CD4-positive, alpha-beta T cell treated with Interleukin-10 for 1 hour (primary cell): ENCODE results near the gene TSHZ3.
A peak's percentile ranks its signal among the peaks of the same experiment; 100 is the strongest.

Source experiments
- DNase-seq: peaks from one replicate; pipeline ENCODE4 v3.0.0-alpha.2; 2020

The TSHZ3 gene, protein sequence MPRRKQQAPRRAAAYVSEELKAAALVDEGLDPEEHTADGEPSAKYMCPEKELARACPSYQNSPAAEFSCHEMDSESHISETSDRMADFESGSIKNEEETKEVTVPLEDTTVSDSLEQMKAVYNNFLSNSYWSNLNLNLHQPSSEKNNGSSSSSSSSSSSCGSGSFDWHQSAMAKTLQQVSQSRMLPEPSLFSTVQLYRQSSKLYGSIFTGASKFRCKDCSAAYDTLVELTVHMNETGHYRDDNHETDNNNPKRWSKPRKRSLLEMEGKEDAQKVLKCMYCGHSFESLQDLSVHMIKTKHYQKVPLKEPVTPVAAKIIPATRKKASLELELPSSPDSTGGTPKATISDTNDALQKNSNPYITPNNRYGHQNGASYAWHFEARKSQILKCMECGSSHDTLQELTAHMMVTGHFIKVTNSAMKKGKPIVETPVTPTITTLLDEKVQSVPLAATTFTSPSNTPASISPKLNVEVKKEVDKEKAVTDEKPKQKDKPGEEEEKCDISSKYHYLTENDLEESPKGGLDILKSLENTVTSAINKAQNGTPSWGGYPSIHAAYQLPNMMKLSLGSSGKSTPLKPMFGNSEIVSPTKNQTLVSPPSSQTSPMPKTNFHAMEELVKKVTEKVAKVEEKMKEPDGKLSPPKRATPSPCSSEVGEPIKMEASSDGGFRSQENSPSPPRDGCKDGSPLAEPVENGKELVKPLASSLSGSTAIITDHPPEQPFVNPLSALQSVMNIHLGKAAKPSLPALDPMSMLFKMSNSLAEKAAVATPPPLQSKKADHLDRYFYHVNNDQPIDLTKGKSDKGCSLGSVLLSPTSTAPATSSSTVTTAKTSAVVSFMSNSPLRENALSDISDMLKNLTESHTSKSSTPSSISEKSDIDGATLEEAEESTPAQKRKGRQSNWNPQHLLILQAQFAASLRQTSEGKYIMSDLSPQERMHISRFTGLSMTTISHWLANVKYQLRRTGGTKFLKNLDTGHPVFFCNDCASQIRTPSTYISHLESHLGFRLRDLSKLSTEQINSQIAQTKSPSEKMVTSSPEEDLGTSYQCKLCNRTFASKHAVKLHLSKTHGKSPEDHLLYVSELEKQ

DNA sequence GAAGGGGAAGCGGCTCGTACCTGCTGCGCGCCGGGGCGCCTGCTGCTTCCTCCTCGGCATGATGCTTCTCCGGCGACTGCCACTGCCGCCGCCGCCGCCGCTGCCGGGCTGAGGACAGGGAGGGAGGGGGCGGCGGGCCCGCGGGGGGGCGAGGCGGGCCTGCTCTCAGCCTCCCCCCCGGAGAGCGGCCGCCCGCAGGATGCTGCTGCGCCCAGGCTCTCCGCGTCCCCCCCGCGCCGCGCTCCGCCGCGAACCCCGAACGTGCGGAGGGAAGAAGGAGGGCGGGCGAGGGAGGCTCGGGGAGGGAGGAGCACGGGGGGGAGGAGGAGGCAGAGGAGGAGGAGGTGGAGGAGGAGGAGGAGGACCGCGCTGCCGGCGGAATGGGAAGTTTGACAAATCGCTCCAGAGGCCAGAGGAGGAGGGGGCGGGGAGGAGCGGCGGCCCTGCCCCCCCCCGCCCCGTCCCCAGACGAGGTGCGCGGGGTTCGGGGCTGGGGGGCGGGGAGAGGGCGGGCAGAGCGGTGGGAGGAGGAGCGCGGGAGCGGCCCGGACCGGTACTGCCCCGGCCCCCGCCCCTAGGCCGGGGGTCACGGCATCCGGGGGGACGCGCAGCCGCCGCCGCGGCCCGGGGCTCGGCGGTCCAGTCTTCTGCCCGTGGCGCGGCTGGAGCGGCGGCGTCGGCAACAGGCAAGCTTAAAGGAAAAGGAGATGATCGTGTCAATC lies at the start of gene TSHZ3:
TSHZ3 (minus strand) TSS at position 277 of the 722 bp plus-strand sequence; CDS start at position 60, 217 bp downstream.
- peak; percentile 54 for DNase-seq

DNA sequence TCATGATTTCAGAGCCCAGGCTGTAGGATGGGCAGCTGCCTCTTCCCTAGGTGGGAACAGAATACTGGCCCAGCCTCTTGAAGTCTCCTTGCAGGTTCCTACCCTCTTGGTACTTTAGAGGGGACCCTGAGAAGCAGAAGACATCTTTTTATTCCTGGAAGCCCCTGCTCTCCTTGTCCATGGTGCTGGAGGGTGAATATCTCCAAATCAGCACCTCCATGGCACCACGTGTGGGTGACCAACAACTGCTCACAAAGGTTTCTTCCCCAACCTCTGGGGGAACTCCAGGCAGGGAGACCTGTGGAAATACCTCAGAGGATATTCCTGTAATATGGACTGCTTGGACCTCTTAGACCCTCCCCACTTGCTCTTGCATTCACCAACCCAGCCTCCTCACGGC lies 48.1 kb upstream of the TSHZ3 start:
- DNase-seq = no peak

DNA sequence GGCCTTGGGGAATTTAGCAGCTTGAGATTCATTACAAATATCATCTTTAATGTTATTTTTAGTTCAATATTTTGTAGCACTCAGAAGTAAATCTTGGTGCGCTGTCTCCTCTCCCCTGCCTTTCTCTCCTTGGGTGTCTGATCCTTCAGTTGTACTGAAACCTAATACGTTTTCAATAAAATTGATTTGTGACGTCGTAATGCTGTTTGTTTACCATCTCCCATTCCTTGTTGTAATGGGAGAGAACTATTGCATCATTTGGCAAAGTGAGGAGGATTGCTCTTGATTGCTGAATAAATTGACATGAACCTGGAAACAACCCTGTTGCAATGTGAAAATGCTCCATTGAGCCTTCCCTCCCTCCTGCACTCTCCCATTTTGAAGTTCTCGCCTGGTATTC lies 43.2 kb upstream of the TSHZ3 start:
- DNase-seq = no peak

DNA sequence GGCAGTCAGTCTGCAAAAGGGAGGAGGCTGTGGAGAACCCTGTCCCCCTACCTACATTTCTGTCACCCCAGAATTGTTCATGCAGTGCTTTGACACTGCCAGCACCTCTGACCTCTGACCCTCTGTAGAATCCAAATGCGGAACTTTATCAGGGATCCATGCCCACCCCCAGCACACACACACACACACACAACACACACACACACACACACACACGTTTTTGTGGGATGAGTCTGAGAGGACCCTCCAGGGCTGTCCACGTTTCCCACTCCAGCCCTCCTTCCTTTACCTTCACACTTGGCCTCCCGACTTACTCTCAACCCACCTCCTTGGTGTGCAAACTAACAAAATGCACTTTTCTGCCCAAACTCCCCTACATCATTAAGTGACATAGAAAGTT lies 42.3 kb upstream of the TSHZ3 start:
- DNase-seq = no peak

DNA sequence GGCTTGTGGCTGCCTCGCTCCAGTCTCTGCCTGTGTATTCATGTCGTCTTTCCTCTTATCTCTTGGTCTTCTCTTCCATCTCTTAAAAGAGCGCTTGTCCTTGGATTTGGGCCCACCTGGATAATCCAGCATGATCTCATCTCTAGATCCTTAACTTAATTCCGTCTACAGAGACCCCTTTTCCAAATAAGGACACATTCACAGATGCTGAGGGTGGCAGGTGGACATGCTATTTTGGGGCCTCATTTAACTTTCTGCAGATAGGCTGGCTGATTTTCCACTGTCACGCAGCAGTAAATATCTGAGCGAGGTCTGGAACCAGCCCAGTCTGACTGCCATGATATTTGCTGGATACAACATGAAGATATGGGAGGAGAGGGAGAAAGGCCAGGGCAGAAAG lies 41.5 kb upstream of the TSHZ3 start:
- DNase-seq = no peak

DNA sequence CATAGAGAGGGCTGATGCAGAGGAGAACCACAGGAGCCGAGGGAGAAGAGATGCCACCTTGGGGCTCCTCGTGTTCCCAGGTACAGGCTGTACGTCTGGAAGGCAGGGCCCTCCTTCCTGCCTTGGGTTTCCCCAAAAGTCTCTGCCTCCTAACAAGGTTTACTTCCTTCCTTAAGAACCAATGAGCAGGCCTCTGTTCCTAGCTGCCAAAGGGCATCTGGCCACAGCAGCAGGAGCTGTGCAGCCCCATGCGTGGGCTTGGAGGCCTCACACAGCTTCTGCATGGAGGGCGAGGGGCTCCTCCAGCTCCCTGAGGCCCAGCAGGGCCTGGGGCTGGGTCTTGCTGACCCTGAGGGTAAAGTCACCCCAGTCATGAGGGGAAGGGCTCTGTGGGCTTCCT lies 40.6 kb upstream of the TSHZ3 start:
- no peak for DNase-seq

DNA sequence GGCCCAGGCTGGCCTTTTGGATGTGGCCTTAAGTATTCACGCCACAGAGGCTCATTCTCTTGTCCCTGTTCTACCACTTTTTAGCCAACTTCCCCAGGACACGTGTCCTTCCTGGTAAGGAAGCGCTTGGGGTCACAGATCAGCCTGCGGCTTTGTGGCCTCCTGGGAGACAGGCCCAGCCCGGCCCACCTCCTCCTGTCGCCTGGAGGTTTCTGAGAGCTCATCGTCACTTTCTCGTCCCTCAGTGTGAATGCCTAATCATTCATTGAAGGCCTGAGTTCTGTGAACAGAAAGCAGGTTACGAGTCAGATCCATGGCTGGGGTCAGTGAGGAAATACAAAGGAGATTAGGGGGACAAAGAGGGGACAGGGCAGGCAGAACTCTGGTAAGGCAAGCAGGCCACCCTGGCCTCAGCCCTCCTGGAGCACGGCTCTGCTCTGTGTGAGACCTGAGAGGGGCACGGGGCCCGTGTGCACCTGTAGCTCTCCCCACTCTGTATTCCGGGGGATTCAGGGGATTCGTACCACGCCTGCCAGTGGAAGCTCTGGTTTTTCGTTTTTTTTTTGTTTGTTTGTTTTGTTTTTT lies 38.6 kb upstream of the TSHZ3 start:
- no peak for DNase-seq

DNA sequence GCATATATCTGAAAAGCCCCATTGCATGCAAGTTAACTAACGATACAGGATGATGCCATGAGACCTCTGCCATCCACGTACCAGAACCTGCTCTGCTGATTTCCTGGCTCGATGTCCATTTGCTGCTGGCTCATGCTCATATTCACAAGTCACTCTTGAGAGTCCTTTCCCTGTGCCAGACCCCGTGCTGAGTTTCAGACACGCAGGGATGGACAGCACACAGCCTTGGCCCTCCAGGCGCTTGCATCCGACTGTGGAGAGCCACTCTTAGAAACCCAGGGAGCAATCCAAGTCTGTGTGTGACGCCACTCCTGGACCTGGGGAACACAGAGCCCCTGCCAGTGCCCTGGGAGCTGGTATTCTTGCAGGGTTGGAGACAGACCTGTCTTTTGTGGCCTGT lies 37.6 kb upstream of the TSHZ3 start:
- DNase-seq = no peak

DNA sequence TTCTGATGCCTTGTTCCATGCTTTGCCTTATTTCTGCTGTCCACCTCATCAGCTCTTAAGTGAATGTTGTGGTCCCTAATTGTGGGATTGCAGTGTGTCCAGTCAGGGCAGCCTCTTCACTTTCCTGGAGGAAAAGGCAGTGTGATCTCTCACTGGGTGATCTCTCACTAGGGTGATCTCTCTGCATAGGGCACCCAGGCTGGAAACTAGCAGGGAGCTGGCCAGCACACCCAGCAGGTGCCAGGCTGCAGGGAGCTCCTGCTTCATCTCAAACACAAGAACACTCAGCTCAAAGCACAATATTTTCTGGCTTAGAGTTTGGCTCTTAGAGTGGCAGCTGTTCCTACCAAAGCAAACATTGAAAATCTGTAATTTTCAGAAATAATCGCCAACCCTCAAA lies 36.5 kb upstream of the TSHZ3 start:
- DNase-seq = no peak

DNA sequence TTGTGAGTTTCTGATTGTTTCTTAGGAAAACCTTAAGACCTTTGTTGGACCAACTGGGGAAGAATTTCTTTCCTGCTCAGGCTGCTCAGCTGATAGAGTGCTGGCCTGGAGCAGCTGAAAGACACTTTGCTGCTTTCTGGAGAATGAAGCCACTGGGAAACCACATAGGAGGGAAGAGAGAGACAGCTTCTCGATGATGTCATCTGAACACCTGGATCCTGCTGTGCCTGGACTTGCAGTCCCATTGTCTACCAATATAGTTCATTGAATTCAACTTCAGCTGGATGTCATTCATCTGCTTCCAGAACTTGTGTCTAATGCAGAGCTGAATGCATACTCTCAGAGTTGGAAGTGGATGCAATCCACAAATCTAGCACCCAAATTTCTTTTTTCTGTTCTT lies 34.3 kb upstream of the TSHZ3 start:
- DNase-seq = no peak

DNA sequence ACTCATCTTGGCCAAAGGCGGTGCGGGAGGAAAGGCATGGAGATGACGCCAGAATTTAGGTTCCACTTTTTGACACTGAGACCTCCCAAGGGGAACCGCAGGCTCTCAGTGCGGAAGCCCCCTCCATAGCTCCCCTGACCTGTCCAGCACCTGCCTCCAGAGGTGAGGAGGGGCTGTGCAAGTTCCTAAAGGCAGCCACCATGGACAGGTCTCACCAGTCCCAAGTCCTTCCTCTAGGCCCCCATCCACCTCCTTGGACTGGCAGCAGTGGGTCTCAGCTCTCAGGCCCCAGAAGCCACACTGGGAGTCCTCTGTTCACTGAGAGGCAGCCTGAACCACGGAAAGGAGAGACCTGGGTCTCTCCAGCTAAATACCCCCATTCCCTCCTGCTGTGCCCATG lies 31.6 kb upstream of the TSHZ3 start:
- no peak for DNase-seq

DNA sequence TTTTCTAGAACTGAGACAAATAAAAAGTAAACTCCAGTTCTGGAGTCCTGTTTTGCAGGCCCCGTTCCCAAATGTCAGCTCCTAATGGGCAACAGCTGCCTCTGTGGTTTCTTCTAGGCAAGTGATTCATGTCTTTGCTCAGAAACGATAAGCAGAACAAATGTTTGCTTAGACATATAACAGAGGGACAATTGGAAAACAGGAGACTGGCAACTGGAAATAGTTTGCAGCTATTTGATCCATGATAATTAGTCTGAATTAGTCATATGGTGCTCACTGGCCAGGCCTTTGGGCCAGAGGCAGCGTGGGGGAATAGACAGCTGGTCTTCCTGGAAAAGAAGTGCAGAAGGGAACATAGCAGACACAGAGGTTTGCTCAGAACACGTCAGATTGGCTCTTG lies 29.2 kb upstream of the TSHZ3 start:
- no peak for DNase-seq

DNA sequence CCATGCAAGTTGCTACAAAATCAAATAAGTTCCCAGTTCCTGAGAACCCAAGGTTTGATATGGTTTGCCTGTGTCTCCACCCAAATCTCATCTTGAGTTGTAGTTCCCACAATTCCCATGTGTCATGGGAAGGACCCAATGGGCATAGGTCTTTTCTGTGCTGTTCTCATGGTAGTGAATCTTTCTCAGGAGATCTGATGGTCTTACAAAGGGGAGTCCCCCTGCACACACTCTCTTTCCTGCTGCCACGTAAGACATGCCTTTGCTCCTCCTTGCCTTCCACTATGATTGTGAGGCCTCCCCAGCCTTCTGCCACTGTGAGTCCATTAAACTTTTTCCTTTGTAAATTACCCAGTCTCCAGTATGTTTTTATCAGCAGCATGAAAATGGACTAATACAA lies 28.5 kb upstream of the TSHZ3 start:
- DNase-seq = no peak

DNA sequence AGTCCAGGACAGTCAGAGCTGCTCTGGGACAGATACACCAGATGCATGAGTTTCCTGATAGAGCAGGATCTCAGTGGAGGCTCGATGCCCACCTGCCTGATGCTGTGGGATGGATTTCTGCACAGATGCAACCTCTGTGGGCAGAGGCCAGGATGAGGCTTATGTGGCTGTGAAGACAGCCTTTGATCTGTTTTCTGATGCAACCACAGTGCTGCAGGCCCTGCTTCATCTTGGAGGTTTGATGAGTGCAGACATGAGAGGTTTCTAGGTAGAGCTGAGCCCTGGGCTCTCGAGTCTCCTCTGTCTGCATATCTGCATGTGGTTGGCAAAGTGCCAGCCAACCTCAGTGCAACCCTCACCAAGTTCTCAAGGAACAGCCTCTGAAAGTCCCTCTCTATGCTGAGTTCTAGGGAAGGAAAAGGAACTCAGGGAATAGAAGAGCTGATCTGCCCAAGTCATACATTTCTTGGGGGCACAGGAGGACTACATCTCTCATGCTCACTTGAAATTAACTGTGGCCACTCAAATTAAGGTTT lies 23.1 kb upstream of the TSHZ3 start:
- peak; percentile 27 for DNase-seq

DNA sequence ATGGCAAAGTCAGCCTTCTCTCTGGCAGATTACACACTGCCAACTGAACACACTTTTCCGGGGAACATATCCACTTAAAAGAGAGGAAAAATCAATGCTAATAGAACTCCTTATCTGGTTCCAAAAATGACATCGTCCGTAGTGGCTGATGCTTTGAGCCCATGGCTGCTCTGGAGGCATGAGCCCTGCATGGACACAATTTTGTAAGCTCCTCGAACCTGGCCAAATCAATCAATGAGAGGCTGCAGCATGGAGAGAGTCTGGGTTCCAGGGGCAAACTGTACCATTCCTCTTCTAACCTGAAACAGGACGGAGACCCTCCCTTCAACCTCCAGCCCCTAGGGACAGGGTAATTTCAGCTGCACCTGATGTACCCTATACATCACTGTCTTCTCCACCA lies 21.0 kb upstream of the TSHZ3 start:
- no peak for DNase-seq

DNA sequence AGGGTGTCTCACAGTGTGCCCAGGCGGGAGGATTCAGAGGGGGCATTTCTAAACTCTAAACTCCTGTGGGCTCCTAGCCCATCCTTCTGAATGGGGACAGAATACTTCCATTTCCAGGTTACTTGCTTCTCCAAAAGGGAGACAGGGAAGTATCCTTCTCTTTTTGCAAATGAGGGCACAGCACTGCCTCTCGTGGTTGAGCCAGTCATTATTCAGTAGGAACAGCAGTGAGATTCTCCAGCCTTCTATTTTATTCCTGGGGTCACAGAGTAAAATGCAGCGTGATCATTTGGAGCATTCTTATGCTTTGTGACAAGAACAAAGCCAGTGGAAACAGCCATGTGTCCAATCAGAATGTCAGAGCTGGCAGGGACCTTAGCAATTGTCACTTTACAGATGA lies 15.7 kb upstream of the TSHZ3 start:
- DNase-seq = no peak

DNA sequence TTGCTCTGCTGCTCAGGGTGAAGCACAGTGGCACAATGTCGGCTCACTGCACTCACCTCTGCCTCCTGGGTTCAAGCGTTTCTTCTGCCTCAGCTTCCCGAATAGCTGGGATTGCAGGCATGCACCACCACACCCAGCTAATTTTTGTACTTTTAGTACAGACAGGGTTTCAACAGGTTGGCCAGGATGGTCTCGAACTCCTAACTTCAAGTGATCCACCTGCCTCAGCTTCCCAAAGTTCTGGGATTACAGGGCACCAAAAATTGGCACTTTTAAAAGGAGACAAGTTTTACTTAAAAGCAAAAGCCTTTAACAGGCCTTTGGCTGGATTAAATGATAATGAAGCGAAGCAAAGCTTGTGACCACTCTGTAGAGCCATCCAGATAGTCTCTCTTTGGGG lies 12.5 kb upstream of the TSHZ3 start:
- no peak for DNase-seq

DNA sequence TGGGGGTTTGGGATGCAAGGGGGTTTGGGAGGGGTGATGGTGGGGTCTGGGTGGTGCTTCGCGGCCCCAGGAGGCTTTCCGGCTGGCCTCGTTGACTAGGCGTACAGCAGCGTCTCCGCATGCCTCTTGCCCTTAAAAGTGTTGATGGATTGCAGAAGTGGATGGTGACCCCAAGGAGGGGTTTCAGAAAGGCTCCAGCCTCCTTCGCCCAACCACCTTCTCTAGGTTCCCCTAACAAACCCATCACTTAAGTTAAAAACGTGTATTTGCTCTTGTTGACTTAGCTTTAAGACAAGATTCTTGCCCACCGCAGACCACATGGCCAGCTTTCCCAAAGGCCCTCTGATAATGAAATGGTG lies 8.1 kb upstream of the TSHZ3 start:
- no peak for DNase-seq

DNA sequence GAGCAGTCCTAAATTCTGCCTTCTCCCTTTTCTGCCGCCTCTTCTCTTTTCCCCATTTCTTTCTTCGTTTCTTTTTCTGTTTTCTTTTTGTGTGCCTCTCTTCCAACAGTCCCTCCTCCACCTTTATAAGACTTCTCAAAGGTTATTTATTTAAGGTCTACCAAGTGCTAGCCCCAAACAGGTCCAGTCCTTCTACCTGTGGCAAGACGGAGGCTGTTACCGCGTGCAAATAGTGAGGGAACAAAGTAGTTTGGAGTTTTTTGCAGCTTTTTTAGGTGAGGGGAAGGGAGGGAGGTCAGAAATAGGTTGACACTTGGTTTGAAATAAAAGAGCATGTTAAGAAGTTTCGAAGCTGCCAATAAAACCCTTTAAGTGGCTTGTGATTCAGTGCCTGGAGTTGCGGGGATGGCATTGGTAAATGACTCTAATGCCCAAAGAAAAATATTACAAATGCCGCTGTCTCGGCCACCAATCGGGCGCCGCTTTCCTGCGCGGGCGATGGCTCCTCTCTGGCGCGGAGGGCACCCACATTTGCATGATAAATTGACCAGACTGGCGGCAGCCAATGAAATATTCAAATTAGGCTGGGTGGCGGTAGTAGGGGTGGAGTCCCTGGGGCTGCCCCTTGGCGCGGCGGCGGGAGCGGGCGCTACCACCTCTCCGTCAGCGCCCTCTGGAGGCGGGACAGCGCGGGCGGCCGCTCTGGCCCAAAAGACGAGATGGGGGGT lies 7.5 kb upstream of the TSHZ3 start:
- DNase-seq = peak; percentile 57

DNA sequence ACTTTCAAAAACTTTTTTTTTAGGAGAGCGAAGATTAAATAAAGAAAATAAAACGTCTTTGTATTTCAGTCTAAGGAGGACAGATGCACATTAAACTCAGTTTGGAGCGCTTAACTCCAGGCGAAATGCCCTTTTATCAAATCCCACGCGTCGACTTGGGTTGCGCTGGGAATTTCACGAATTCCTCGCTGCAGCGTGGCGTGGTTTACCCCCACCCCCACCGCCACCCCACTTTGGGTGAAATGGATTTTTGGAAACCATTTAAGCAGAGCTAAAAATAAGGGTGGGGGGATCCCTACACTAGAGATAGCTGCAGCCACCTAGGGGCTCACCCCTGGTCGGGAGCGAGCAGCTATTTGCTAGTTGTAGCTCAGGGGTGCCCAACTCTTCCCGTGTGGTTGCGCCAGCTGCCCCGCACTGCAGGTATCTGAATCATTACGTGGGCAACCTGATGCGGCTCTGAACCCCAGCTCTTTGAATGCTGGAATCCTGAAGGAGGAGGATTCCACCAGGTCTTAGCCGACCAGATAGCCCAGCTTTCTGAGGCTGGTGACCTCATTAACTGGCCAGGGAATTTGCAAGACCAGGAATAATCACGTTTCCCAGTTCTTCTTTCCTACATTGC lies 6.5 kb upstream of the TSHZ3 start:
- DNase-seq = no peak
